Measurements from ENCODE around the gene DENND4A.
"Not testable (repeated sequence)": the region's sequence is repeated elsewhere in the genome, so short reads cannot be mapped to it uniquely, and the experiment has no call there.

DENND4A gene

DNA sequence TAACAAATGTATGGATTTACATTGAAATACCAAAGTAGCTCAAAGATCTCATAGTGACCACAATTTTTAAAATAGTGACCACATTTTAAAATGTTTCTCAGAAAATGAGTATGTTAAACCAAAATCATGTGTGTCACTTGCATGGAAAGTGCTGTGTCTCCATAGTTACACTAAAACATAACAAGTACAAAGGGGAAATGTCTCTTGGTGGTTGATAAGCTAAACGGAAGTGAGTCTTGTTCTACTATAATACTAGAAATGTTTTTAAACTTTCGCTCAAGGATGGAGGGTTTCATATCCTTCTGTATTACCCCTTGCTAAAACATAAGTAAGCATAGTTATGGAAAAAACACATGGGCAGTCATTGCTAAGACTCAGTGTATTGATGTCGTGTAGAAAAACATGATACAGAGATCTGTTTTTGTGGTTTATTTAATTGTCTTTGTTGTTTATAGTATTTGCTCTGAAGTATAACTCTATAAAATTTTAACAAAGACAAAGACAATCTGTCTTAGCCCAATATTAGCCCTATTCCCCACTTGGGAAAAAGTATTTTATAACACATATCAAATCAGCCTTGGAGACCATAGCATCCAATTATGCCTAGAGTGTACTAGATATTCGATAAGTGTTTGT lies 27.0 kb upstream of the DENND4A start:
- DNase-seq, result no peak

DNA sequence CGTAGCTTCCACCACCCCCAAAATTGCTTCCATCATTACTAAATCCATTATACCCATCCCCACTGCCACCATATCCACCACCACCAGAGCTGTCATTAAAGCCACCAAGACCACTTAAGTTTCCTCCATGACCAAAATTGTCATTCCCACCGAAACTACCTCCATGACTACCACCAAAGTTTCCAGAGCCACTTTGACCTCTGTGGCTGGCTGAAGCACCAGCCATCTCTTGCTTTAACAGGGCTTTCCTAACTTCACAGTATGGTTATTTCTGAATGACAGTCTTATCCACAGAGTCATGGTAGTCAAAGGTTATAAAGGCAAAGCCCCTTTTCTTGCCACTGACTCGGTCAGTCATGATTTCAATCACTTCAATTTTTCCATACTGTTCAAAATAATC lies 24.3 kb upstream of the DENND4A start:
- DNase-seq, result no peak

DNA sequence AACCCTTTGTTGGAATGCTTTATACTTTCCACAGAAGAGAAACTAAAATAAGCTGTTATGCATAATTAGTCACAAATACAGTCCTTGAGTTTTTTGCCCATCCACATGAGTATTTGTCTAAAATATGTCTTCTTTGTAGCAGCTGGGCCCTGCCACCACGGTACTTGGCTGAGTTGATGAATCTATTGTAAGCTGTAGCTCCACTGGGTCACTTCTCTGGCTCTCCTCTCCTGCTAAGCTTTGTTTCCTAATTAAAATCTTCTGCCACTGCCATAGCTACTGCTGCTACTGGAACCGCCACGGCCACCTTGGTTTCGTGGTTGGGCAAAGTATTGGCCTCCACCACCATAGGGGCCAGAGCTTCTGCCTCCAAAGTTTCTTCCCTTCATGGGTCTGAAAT lies 23.9 kb upstream of the DENND4A start:
- not testable (repeated sequence) for DNase-seq

DNA sequence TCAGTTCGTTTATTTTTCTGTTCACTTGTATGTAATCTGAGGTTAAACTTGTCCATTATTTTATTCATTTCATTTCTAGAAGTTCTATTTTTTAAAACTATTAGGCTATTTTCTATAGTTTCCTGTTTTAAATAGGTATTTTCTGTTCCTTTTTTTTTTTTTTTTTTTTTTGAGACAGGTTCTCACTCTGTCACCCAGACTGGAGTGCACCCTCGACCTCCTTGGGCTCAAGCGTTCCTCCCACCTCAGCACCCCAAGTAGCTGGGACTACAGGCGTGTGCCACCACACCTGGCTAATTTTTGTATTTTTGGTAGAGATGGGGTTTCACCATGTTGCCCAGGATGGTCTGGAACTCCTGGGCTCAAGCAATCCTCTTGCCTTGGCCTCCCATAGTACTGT lies 22.2 kb upstream of the DENND4A start:
- DNase-seq, result not testable (repeated sequence)

DNA sequence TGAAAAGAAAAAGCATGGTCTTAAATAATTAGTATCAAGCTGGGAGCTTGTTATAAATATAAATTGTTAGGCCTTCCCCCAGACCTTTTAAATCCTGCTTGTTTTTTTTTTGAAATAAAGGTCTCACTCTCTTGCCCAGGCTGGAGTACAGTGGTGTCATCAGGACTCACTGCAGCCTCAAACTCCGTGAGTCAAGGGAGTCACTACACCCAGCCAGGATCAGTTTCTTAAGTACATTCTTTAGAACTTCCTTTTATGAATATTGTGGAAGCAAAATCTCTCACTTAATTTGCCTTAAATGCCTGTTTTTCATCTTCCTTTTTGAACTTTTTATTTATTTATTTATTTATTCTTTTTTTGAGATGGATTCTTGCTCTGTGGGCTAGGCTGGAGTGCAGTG lies 20.8 kb upstream of the DENND4A start:
- DNase-seq, result no peak

DNA sequence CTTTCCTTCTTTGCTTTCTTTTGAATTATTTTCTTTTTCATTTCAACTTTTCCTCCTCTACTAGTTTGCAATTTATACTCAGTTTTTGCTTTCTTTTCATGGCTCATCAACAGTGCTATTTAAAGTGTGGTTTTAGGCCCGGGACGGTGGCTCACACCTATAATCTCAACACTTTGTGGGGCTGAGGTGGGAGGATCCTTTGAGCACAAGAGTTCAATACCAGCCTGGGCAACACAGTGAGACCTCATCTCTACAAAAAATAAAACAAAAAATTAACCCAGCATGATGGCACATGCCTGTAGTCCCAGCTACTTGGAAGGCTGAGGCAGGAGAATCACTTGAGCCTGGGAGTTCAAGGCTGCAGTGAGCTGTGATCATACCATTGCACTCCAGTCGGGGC lies 20.4 kb upstream of the DENND4A start:
- no peak for DNase-seq

DNA sequence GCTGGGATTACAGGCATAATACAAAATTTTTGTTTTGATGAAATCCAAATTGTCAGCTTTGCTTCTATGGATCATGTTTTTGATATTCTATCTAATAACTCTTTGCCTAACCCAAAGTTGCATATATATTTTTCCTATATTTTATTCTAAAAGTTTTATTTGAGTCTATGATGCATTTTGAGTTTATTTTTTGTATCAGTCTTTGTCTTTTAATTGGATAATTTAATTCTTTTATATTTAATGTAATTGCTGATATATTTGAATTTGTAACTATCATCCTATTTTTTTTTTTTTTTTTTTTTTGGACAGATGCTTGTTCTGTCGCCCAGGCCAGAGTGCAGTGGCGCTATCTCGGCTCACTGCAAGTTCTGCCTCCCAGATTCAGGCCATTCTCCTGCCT lies 19.7 kb upstream of the DENND4A start:
- no peak for DNase-seq

DNA sequence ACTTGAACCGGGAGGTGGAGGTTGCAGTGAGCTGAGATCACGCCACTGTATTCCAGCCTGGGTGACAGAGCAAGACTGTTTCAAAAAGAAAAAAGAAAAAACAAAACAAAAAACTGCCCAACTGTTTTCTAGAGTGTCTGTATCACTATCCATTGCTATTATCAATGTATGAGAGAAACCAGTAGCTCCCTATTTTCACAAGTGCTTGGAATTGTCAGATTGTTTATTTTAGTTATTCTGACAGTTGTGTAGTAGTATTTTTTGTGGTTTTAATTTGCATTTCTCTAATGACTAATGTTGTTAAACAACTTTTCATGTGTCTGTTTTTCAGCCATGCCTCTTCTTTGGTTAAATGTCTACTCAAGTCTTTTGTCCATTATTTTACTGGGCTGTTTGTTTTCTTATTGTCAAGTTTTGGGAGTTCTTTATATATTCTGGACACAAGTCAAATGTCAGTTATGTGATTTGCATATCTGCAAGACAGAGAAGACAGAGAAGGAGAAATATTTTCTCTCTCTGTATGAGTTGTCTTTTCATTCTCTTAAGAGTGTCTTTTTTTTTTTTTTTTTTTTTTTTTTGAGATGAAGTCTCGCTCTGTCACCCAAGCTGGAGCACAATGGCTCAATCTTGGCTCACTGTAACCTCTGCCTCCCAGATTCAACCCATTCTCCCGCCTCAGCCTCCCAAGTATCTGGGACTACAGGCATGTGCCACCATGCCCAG lies 19.1 kb upstream of the DENND4A start:
- DNase-seq, result not testable (repeated sequence)

DNA sequence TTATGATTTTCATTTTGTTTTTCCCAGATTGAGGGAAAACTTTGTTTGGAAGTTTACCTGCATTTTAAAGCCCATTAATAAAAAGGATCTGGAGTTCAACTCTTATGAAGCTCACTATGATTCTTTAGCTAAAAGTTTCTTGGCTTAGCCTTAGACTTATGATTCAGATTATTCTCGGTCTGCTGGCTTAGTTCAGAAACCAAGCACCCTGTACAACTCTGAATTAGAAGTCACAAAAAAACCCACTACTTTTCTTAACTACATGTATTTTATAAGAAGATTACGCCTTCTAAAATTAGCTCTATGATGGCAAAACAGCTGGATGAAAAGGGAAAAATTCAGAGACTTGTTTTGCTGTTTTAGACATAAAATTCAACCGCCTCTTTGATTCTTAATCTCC lies 14.3 kb upstream of the DENND4A start:
- no peak for DNase-seq

DNA sequence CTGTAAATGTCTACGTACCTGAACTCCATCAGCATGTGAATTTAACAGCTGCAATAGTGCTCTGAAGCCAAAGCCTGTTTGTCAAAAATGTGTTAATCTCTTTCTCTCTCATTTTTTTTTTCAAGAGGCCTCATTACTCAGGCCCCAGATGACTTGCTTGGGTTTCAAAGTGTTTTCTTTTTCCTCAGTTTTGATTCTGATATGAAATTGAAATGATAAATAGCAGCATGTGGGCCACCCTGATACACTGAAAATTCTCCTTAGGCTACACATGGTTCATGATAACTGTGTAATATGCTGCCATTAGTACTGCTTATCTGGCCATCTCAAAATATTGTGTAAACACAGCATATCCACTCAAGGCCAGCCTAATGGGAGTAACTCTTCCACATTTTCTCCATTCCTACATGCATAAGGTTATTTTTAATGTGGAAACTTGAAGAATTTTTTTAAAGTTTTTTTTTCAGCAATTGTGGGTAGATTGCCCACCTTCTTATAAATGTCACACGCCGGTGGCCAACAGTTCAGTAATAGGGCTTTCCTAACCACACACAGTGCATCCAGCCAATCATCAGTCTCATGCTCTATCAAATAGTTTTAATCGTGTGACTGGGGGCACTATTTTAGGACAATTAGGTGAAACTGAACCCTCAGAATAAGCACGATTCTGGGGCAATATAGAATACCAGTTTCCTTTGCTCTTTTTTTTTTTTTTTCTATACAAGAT lies 13.1 kb upstream of the DENND4A start:
- DNase-seq, result peak in 1 of 2 experiments; percentile 39

DNA sequence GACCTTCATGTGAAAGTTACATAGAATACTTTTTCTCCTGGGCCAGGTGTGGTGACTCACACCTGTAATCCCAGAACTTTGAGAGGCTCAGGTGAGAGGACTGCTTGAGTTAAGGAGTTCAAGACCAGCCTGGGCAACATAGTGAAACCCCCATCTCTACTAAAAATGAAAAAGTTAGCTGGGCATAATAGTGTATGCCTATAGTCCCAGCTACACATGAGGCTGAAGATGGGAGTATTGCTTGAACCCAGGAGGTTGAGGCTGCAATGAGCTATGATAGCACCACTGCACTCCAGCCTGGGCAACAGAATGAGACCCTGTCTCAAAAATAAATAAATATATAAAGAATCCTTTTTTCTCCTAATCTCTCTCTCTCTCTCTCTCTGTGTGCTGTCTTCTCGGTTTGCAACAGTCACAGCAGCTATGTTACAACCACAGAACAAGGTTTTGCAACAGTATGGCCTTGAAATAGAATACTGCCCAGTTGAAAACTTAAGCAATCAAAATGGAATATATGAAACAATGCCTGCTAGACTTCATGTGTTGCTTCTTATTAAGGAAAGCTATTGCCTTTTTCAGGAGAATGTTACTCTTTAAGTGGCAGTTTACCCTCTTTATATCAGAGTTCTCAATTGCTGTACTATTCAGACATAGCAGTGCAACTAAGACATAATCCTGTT lies 12.3 kb upstream of the DENND4A start:
- DNase-seq, result no peak

DNA sequence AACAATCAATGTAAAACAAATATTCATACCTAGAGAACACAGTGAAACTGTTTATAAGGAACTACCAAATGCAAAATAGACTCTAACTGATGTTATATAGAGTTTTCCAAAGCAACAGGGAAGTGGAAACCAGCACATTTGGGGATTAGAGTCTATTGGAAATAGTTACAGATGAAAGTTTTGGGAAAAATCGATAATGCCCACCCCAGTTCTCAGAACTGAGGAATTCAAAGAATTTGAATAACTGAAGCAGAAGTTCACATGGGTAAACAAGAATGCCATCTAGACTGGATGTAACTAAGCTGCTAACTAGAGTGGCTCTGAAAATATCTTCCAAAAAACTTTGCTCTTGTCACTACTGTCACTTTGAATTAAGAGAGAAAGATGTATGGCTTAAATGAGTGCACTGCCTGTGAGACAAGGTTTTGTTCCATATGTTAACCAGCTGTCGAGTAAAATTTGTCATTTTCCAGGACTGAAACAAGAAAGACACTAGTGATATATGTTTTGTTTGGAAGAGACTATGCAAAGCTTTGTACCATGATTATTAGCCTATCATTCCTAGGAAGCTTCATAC lies 9.2 kb upstream of the DENND4A start:
- peak in 1 of 2 experiments; percentile 34 for DNase-seq

DNA sequence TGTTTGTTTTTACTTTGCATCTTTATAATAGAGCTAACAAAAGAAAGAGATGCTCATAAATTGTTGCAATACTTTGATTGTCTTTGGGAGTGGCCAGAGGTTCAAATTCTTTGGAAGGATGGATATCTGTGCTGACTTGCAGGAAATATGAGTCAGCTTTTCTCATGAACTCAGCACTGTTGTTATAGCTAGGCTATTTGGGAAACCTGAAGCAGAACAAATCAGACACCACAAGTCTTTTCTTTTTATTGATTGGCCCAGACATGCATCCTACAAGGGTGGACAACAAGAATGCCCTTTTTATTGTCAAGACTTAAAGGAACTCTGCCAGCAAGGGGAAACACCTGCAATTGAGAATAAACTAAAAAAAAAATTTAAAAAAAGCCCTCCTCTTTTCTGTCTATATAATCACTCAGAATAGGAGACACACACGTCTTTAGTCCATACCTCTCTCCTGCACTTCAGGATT lies 4.6 kb upstream of the DENND4A start:
- no peak for DNase-seq

DNA sequence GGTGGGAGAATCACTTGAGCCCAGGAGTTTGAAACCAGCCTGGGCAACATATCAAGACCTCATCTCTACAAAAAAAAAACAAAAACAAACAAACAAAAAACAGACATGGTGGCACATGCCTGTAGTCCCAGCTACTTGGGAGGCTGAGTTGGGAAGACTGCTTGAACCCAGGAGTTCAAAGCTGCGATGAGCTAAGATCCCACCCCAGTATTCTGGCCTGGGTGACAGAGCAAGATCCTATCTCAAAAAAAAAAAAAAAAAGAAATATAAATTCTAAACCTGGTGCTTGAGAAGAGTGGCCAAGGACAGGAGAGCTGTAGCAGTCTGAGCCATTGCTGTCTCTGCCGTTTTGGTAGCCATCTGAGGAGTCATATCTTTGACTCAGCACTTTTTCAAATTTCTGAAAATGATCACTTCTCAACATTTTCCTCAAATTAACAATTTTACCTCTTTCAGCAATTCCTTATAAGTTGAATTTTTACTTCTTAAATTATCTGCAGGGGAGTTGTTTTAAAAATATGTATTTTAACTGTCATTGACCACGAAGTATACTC lies 3.6 kb upstream of the DENND4A start:
- no peak for DNase-seq

DNA sequence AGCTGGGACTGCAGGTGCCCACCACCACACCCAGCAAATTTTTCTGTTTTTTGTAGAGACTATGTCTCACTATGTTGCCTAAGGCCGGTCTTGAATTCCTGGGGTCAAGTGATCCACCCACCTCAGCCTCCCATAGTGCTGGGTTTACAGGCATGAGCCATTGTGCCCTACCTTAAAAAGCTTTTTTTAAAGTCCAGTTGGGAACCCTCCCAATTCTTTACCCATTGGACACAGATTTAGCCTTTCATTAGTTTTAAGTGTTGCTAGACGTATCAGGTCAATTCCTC lies 1.7 kb upstream of the DENND4A start:
- no peak for DNase-seq

DNA sequence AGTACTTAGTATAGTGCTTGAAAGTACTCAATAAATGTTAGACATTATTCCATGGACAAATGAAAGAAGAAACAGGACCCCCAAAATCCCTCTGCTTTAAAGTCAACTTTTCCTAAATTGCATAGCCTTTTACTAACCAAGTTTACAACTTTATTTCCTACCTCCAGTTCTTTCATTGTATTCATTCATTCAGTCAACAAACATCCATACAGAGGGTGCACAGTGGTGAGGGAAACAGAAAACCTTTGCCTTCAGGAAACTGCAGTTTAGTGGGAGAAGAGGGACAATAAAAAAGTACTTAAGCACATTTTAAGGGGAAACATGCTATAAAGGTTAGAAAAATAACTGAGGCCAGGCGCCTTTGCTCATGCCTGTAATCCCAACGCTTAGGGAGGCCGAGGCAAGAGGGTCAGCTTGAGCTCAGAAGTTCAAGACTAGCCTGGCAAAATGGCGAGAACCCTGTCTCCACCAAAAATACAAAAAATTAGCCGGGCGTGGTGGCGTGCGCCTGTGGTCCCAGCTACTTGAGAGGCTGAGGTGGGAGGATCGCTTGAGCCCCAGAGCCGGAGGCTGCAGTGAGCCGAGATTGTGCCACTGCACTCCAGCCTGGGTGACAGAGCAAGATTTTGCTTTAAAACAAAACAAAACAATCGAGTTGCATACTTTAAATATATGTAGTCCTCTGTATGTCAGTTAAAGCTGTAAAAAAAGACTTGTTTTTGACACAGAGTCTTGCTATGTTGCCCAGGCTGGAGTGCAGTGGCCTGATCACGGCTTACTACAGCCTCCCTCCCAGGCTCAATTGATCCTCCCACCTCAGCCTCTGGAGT lies 1.1 kb upstream of the DENND4A start:
- no peak for DNase-seq

DNA sequence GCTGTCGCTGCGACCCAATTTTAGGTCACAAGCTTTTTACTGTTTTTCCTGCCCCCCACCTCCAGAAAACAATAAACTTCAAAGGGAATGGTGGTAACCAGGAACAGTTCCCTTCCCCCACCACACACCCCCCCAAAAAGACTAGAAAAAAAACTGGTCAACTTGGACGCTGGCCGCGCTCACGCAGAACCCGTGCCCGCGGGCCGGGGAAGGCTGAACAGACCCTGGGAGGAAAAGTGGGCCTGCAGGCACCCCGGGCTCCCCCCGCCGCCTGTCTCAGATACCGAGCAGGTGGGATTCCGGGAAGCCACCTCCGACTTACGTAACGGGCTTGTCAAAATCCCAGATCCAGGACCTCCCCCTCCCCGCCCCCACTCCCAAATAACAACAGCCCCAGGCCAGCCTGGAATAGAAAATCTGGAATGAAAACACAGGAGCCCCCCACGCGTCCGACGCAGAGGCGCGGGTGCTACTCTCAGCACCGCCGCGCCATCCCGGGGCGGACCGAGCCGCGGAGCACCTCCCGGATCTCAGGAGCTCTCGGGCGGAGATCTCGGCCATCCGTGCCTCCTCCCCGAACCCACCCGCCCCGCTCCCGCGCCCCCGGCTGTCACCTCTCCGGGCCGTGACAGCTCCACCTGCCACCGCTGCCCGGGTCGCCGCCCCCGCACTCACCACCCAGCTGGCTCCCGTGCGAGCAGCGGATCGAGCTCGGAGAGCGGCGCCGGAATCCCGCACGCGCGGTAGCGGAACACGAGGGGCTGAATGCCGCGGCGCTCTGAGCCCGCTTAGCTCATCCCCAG lies 557 bp downstream of the DENND4A start:
- peak; percentile 75 to 84 for DNase-seq

DNA sequence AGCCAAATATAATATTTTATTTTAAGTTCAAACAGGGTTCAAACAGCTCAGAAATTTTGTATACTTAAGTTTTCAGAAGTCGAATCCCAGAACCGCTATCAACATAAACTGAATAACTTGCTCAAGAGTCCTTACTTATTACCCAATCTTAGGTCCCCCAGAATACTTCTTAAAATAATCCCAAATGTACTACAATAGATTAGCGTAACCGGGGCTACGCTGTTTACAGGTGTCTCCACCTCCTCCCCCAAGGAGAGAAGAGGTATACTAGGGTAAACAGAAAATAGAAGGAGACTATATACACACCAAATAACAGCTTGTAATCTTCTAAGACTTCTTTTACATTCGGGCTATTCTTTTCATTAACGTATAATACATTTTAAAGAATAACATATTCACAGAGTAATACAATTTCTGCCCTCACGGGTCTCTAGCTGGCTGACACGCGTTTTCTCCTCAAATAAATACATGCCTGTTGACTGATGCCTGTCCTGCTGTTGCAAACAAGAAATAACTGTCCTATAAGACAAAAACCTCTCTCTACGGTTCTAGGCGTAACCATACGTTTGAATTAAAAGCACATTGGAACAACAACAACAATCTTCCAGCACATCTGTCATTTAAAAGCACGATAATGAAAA lies 1.3 kb downstream of the DENND4A start:
- DNase-seq, result peak in 1 of 2 experiments; percentile 49

DNA sequence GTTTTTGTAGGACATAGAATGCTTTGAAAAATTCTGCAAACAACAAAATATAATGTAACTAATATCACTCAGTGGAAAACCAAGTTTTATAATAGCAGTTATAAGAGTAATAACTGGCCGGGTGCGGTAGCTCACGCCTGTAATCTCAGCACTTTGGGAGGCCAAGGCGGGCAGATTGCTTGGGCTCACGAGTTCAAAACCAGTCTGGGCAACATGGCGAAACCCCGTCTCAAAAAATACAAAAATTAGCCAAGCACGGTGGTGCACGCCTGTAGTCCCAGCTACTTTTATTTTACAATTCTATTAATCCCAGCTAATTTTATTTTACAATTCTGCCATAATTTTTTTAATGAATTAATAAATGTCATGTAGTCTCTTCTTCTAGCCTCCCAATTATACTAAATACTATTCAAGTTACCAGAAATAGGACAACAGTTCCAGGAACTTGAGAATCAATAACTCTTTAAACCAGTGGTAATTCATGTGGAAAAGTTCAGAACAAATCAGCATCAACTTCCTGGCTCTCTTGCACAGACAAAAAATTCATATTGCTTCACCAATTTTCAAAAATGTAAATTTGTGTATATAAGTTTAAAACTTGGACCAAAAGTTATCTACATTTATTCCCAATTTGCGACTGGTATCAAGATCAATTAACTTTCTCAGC lies 2.2 kb downstream of the DENND4A start:
- no peak for DNase-seq

DNA sequence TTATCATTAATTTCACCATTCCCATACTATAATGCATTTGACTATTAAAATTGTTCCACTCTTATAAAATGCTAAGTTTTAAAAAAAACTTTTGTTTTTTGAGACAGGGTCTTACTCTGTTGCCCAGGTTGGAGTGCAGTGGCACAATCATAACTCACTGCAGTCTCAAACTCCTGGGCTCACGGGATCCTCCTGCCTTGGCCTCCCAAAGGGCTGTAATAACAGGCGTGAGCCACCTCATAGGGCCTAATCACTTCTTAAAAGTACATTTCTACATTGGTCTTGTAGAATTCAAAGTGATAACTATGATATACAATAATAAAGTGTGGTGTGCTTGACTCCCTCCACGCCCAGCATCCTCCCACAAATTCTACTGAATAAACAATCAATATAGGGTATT lies 3.0 kb downstream of the DENND4A start:
- no peak for DNase-seq
